B cell (primary cell): ENCODE measurements around the gene PRR14L.
"Not testable (repeated sequence)": the region's sequence is repeated elsewhere in the genome, so short reads cannot be mapped to it uniquely, and the experiment has no call there.

Experiments used
- CTCF ChIP-seq: fragments of 200-600 bp; IDR thresholded peaks from one replicate; pipeline ENCODE4 v1.8.0; 2022; ENCODE audit warnings: antibody characterized with exemption, mild to moderate bottlenecking
- EZH2 ChIP-seq: IDR thresholded peaks from 2 replicates; pipeline ENCODE4 v1.6.1; 2012; ENCODE audit warnings: borderline replicate concordance, low read depth, mild to moderate bottlenecking, moderate library complexity, low read length; ENCODE audit not compliant: insufficient read depth, poor library complexity, severe bottlenecking

- TF ChIP-seq CTCF, EZH2: not testable (repeated sequence)
Observed at GRCh38 chr22:31758860-31759259, 8.9 kb upstream of the PRR14L start.
